ENCODE measurements around the gene TPST2.

DNA sequence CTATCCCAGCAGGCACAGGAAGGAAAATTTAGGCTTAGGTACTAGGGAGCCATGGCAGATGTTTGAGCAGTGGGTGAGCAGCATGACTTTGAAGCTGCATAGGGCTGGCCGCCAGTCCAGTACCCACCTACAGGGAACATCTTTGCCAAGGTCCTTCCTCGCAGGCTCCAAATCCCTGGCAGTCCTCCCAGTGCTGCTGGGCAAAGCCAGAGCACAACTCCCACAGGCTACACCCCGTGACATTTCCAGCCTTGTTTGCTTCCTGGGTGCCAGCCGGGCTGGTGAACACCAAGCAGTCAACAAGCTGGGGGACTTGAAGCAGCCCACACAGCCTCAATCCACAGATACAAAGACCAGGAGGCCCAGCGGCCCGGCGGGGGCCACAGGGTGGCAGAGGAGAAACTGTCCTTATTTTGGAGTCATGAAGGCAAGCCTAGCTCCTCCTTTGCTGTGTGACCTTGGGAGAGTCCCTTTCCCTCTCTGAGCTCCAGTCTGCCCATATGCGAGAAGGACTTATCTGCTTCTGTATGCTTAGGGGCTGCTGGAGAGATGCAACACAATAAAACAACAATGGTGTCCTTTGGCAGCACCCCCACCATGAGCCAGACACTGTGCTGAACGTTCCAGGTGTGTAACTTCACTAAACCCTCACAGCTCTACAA lies 28.0 kb downstream of the TPST2 start:
- TF ChIP-seq POLR2AphosphoS5 (IDR thresholded peaks at IDR 0.05; ENCODE audit: low read depth, low read length) (no peak), TAF1 (IDR thresholded peaks at IDR 0.05; ENCODE audit: borderline replicate concordance, insufficient read depth, low read length) (no peak), SIN3A (IDR thresholded peaks at IDR 0.05; ENCODE audit: borderline replicate concordance, insufficient read depth, low read length) (no peak), FOXP2 (optimal IDR thresholded peaks at IDR 0.05; ENCODE audit: borderline replicate concordance, extremely low read depth, extremely low read length, insufficient read depth) (no peak)
- TF ChIP-seq, protein P1, sequence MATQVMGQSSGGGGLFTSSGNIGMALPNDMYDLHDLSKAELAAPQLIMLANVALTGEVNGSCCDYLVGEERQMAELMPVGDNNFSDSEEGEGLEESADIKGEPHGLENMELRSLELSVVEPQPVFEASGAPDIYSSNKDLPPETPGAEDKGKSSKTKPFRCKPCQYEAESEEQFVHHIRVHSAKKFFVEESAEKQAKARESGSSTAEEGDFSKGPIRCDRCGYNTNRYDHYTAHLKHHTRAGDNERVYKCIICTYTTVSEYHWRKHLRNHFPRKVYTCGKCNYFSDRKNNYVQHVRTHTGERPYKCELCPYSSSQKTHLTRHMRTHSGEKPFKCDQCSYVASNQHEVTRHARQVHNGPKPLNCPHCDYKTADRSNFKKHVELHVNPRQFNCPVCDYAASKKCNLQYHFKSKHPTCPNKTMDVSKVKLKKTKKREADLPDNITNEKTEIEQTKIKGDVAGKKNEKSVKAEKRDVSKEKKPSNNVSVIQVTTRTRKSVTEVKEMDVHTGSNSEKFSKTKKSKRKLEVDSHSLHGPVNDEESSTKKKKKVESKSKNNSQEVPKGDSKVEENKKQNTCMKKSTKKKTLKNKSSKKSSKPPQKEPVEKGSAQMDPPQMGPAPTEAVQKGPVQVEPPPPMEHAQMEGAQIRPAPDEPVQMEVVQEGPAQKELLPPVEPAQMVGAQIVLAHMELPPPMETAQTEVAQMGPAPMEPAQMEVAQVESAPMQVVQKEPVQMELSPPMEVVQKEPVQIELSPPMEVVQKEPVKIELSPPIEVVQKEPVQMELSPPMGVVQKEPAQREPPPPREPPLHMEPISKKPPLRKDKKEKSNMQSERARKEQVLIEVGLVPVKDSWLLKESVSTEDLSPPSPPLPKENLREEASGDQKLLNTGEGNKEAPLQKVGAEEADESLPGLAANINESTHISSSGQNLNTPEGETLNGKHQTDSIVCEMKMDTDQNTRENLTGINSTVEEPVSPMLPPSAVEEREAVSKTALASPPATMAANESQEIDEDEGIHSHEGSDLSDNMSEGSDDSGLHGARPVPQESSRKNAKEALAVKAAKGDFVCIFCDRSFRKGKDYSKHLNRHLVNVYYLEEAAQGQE (IDR thresholded peaks at IDR 0.05; ENCODE audit: insufficient read depth in 1 of 2, low read depth in 2 of 2, low read length in 2 of 2): no peak

Measured in PFSK-1 (cell line).